Subcutaneous abdominal adipose tissue (tissue), 5 donors: ENCODE measurements around the gene ARHGEF39.
A peak's percentile ranks its signal among the peaks of the same experiment; 100 is the strongest.

ENCODE experiments used
- H3K27ac ChIP-seq: one replicate; pipeline ENCODE4 v1.7.0; 2013; ENCODE audit warnings: low read depth, mild to moderate bottlenecking, inconsistent platforms, low read length, moderate library complexity
- H3K27me3 ChIP-seq, 5 donors: one replicate each; pipeline ENCODE4 v1.7.0; 2013; ENCODE audit warnings: low read length in 5 of 5, inconsistent platforms in 1 of 5; ENCODE audit not compliant: control insufficient read depth in 5 of 5, insufficient read depth in 4 of 5
- H3K36me3 ChIP-seq, 5 donors: one replicate each; pipeline ENCODE4 v1.7.0; 2013; ENCODE audit warnings: low read length in 5 of 5; ENCODE audit not compliant: control insufficient read depth in 5 of 5, insufficient read depth in 5 of 5
- H3K4me1 ChIP-seq, 5 donors: one replicate each; pipeline ENCODE4 v1.7.0; 2013; ENCODE audit warnings: low read length in 5 of 5, mild to moderate bottlenecking in 3 of 5, moderate library complexity in 1 of 5; ENCODE audit not compliant: control insufficient read depth in 5 of 5, insufficient read depth in 5 of 5
- H3K4me3 ChIP-seq, 5 donors: one replicate each; pipeline ENCODE4 v1.7.0; 2013; ENCODE audit warnings: low read length in 5 of 5, low read depth in 1 of 5
- H3K9ac ChIP-seq, 5 donors: one replicate each; pipeline ENCODE4 v1.7.0; 2013; ENCODE audit warnings: low read length in 5 of 5, mild to moderate bottlenecking in 4 of 5, moderate library complexity in 3 of 5
- H3K9me3 ChIP-seq, 5 donors: one replicate each; pipeline ENCODE4 v1.7.0; 2013; ENCODE audit warnings: low read length in 5 of 5; ENCODE audit not compliant: control insufficient read depth in 5 of 5
- donor health status: healthy.
- donor health status: healthy.
- donor health status: healthy.
- donor health status: healthy.
- donor health status: healthy.

The ARHGEF39 gene

DNA sequence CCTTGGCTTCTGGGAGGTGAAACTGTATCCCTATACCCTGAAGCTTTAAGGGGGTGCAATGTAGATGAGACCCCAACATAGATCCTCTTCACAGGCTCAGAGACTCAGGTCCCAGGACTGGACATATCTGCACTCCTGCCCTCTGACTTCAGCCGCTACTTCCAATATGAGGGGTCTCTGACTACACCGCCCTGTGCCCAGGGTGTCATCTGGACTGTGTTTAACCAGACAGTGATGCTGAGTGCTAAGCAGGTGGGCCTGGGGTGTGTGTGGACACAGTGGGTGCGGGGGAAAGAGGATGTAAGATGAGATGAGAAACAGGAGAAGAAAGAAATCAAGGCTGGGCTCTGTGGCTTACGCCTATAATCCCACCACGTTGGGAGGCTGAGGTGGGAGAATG lies 14.1 kb upstream of the ARHGEF39 start:
- H3K4me3 ChIP-seq = no peak overlapping the region
- H3K9ac ChIP-seq = no peak overlapping the region
- peaks cover 0 to 24% (median 18%) of the 10 kb centered on the region in 5 donors for H3K36me3 ChIP-seq
- H3K27me3 ChIP-seq = peaks cover 0 to 6% (median 0%) of the 10 kb centered on the region in 5 donors
- H3K4me1 ChIP-seq = peaks cover 0 to 13% (median 11%) of the 10 kb centered on the region in 5 donors
- H3K27ac ChIP-seq = no peak overlapping the region
- H3K9me3 ChIP-seq = no peaks in the 10 kb centered on the region

DNA sequence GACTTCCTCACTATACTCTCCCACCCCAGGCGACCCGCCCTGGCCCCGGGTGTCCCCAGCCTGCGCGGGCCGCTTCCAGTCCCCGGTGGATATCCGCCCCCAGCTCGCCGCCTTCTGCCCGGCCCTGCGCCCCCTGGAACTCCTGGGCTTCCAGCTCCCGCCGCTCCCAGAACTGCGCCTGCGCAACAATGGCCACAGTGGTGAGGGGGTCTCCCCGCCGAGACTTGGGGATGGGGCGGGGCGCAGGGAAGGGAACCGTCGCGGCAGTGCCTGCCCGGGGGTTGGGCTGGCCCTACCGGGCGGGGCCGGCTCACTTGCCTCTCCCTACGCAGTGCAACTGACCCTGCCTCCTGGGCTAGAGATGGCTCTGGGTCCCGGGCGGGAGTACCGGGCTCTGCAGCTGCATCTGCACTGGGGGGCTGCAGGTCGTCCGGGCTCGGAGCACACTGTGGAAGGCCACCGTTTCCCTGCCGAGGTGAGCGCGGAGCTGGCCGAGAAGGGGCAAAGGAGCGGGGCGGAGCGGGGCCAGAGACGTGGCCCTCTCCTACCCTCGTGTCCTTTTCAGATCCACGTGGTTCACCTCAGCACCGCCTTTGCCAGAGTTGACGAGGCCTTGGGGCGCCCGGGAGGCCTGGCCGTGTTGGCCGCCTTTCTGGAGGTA lies 10.9 kb upstream of the ARHGEF39 start:
- H3K9ac ChIP-seq = peak overlapping the region in 2 of 5 donors; percentile 59 to 70
- no peaks in the 10 kb centered on the region for H3K36me3 ChIP-seq
- H3K9me3 ChIP-seq = no peaks in the 10 kb centered on the region
- H3K4me3 ChIP-seq = peak overlapping the region in 4 of 5 donors; percentile 57 to 67 (median 64)
- H3K27ac ChIP-seq = no peak overlapping the region
- peaks cover 0 to 6% (median 0%) of the 10 kb centered on the region in 5 donors for H3K27me3 ChIP-seq
- peaks cover 0 to 19% (median 17%) of the 10 kb centered on the region in 5 donors for H3K4me1 ChIP-seq

DNA sequence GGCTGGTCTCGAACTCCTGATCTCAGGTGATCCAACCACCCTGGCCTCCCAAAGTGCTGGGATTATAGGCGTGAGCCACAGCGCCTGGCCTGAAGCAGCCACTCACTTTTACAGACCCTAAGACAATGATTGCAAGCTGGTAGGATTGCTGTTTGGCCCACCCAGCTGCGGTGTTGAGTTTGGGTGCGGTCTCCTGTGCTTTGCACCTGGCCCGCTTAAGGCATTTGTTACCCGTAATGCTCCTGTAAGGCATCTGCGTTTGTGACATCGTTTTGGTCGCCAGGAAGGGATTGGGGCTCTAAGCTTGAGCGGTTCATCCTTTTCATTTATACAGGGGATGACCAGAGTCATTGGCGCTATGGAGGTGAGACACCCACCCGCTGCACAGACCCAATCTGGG lies 10.2 kb upstream of the ARHGEF39 start:
- Histone ChIP-seq H3K27ac (no peak overlapping the region), H3K4me3 (peak overlapping the region in 3 of 5 donors; percentile 57 to 65 (median 64)), H3K36me3 (no peaks in the 10 kb centered on the region), H3K9ac (peak overlapping the region in 2 of 5 donors; percentile 59 to 70), H3K9me3 (no peaks in the 10 kb centered on the region), H3K27me3 (peaks cover 0 to 6% (median 0%) of the 10 kb centered on the region in 5 donors), H3K4me1 (peaks cover 0 to 19% (median 17%) of the 10 kb centered on the region in 5 donors)

DNA sequence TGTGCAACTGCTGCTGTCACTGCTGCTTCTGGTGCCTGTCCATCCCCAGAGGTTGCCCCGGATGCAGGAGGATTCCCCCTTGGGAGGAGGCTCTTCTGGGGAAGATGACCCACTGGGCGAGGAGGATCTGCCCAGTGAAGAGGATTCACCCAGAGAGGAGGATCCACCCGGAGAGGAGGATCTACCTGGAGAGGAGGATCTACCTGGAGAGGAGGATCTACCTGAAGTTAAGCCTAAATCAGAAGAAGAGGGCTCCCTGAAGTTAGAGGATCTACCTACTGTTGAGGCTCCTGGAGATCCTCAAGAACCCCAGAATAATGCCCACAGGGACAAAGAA lies 9.0 kb upstream of the ARHGEF39 start:
- no peak overlapping the region for H3K9ac ChIP-seq
- H3K9me3 ChIP-seq = no peaks in the 10 kb centered on the region
- no peak overlapping the region for H3K27ac ChIP-seq
- H3K4me1 ChIP-seq = peaks cover 0 to 19% (median 17%) of the 10 kb centered on the region in 5 donors
- H3K27me3 ChIP-seq = peaks cover 0 to 6% (median 0%) of the 10 kb centered on the region in 5 donors
- no peak overlapping the region for H3K4me3 ChIP-seq
- H3K36me3 ChIP-seq = no peaks in the 10 kb centered on the region

DNA sequence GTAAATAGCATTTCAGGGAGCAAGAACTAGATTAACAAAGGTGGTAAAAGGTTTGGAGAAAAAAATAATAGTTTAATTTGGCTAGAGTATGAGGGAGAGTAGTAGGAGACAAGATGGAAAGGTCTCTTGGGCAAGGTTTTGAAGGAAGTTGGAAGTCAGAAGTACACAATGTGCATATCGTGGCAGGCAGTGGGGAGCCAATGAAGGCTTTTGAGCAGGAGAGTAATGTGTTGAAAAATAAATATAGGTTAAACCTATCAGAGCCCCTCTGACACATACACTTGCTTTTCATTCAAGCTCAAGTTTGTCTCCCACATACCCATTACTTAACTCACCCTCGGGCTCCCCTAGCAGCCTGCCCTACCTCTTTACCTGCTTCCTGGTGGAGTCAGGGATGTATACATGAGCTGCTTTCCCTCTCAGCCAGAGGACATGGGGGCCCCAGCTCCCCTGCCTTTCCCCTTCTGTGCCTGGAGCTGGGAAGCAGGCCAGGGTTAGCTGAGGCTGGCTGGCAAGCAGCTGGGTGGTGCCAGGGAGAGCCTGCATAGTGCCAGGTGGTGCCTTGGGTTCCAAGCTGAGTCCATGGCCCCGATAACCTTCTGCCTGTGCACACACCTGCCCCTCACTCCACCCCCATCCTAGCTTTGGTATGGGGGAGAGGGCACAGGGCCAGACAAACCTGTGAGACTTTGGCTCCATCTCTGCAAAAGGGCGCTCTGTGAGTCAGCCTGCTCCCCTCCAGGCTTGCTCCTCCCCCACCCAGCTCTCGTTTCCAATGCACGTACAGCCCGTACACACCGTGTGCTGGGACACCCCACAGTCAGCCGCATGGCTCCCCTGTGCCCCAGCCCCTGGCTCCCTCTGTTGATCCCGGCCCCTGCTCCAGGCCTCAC lies 8.4 kb upstream of the ARHGEF39 start, which contains the start of gene CA9:
CA9 (plus strand) TSS at position 797 of the 893 bp plus-strand sequence; CDS start at position 829, 32 bp downstream.
- peaks cover 0 to 6% (median 0%) of the 10 kb centered on the region in 5 donors for H3K27me3 ChIP-seq
- no peaks in the 10 kb centered on the region for H3K9me3 ChIP-seq
- H3K36me3 ChIP-seq = no peaks in the 10 kb centered on the region
- H3K4me3 ChIP-seq = no peak within 1 kb of the TSS
- H3K27ac ChIP-seq = no peak within 1 kb of the TSS
- peaks cover 0 to 19% (median 17%) of the 10 kb centered on the region in 5 donors for H3K4me1 ChIP-seq
- H3K9ac ChIP-seq = no peak within 1 kb of the TSS

DNA sequence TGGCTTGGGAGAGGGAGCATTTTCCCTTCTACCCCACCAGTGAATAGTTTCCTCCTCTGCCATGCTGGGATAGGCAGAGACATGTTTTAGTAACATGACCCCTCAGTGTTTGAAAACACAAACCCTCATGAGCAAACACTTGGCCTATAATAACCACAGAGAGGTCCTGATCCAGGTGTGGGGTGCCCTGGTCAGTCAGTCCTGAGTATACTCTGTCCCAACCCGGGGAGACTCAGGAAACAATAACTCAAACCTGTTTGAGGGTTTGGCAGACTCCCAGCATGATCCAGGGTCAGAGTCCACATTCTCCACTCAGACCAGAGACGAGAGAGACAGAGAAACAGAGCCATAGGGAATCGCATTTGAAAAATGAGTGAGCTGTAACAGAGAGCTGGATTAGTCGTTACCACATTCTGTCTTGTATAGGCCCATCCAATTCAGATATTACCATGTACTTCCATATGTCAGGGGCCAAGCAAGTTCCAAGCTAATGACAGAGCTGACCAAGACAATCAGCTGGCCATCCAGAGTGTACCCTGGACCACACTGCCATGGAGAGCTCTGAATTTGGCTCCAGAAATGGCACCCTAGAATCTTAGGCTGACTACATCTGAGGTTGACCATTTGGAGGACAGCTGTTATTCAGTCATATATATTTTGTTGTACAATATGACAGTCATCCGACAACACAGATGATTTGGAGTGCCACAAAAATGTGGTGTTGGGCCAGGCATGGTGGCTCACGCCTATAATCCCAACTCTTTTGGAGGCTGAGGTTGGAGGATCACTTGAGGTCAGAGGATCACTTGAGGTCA lies 4.5 kb upstream of the ARHGEF39 start:
- Histone ChIP-seq H3K36me3 (no peaks in the 10 kb centered on the region), H3K4me3 (no peak overlapping the region), H3K27me3 (no peaks in the 10 kb centered on the region), H3K9ac (no peak overlapping the region), H3K9me3 (no peaks in the 10 kb centered on the region), H3K27ac (no peak overlapping the region), H3K4me1 (peaks cover 0 to 18% (median 16%) of the 10 kb centered on the region in 5 donors)

DNA sequence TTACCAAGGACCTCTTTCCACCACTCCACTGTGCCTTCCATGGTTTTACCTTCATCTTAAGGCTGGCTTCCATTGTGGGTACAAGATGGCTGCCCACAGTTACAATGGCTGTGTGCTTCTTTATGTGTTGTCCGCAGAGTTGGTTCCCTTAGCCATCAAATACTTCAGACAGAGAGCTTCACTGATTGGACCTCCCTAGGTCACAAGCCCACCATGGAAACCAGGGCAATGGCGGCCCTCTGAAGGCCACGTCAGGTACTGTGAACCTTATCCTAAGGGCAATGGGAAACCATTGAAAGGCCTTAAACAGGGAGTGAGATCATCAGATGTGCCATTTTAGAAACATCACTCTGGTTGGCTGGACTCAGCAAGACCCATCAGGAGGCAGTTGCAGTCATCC lies 2.9 kb upstream of the ARHGEF39 start:
- no peaks in the 10 kb centered on the region for H3K9me3 ChIP-seq
- H3K4me3 ChIP-seq = no peak overlapping the region
- no peak overlapping the region for H3K27ac ChIP-seq
- H3K36me3 ChIP-seq = no peaks in the 10 kb centered on the region
- H3K4me1 ChIP-seq = peaks cover 0 to 16% (median 12%) of the 10 kb centered on the region in 5 donors
- H3K27me3 ChIP-seq = no peaks in the 10 kb centered on the region
- no peak overlapping the region for H3K9ac ChIP-seq

DNA sequence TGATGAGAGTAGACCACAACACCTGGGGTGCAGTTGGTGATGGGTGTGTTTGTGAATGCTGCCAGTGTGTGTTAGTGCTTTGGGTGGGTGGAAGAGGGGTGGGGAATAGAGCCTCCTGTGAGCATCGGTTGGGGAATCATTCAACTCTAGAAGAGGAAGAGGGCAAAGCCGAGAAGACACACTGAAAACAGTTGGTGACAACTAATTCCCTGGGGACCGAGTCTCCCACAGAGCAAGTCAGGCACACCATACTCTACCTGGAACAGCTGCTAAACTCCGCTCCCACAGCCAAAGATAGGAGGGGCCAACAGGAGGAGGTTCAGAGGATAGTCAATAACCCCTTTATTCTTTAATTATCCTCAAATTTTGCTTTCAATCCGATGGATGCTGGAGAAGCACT lies 1.6 kb upstream of the ARHGEF39 start:
- Histone ChIP-seq H3K27me3 (no peaks in the 10 kb centered on the region), H3K4me3 (no peak overlapping the region), H3K36me3 (peaks cover 0 to 7% (median 0%) of the 10 kb centered on the region in 5 donors), H3K27ac (no peak overlapping the region), H3K9ac (no peak overlapping the region), H3K9me3 (no peaks in the 10 kb centered on the region), H3K4me1 (peaks cover 0 to 22% (median 20%) of the 10 kb centered on the region in 5 donors)

DNA sequence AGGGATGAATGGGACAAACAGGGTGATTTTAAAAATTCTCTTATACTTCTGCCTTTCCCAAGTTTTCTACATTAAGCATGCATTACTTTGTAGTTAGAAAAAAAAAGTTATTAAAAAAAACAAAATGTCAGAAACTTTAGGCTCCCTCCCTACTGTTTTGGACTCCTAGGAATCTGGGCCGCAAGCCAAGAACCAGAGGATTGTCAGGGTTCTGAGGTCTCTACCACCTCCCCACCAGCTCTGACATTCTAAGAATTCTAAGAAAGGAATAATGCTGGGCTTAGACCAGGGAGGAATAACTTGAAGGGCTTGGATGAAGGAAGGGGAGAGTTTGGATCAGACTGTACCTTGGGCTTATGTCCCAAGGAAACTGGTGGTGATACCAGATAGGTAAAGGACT lies 1.1 kb upstream of the ARHGEF39 start:
- no peak overlapping the region for H3K27ac ChIP-seq
- no peak overlapping the region for H3K4me3 ChIP-seq
- H3K9ac ChIP-seq = no peak overlapping the region
- no peaks in the 10 kb centered on the region for H3K27me3 ChIP-seq
- no peaks in the 10 kb centered on the region for H3K9me3 ChIP-seq
- peaks cover 0 to 8% (median 1%) of the 10 kb centered on the region in 5 donors for H3K36me3 ChIP-seq
- H3K4me1 ChIP-seq = peaks cover 0 to 26% (median 23%) of the 10 kb centered on the region in 5 donors
